K562 (cell line): Measurements from ENCODE around the gene G6PD. TPM values are rescaled to one million over a fixed set of nuclear protein-coding genes. Genes with fewer than 3 reads are reported as not detected.

Experiments used
- AFF1 ChIP-seq, 2 experiments: fragments of 450-650 bp; IDR thresholded peaks; 2 replicates each; pipeline ENCODE4 v1.6.1; 2018; ENCODE audit warnings: mild to moderate bottlenecking in 2 of 2, low read depth in 1 of 2; ENCODE audit not compliant: partially characterized antibody in 2 of 2
- CTCF ChIP-seq, 3 experiments: IDR thresholded peaks in 2 of 3; conservative IDR thresholded peaks in 1 of 3; 2 replicates each; pipeline ENCODE4 v1.5.1; 2011 to 2012; ENCODE audit warnings: low read length in 3 of 3, mild to moderate bottlenecking in 3 of 3, control low read depth in 2 of 3, improper control_type of control experiment in 1 of 3, inconsistent platforms in 1 of 3, low read depth in 1 of 3, mixed read lengths in 1 of 3, moderate library complexity in 1 of 3; ENCODE audit not compliant: insufficient read depth in 2 of 3
- CXXC5 ChIP-seq: fragments of 250-450 bp; sonication (Bioruptor Pico); IDR thresholded peaks from 2 replicates; pipeline ENCODE4 v1.8.0; 2022; ENCODE audit warnings: inconsistent platforms, mild to moderate bottlenecking, moderate library complexity
- EGR1 ChIP-seq: fragments of 450-650 bp; conservative IDR thresholded peaks from 2 replicates; pipeline ENCODE4 v1.6.1; 2017; ENCODE audit warnings: mild to moderate bottlenecking
- ETV5 ChIP-seq: sonication (generic); formaldehyde crosslinking; IDR thresholded peaks from 2 replicates; pipeline ENCODE4 v1.4.0; 2020; ENCODE audit warnings: low read depth, mild to moderate bottlenecking, missing genetic modification reagents
- GMEB1 ChIP-seq: fragments of 250-450 bp; sonication (Bioruptor Pico); IDR thresholded peaks from 2 replicates; pipeline ENCODE4 v1.4.0; 2020; ENCODE audit warnings: mild to moderate bottlenecking
- GTF2F1 ChIP-seq: IDR thresholded peaks from 2 replicates; pipeline ENCODE4 v1.6.1; 2011; ENCODE audit warnings: low read depth, low read length, improper control_type of control experiment
- NFRKB ChIP-seq: fragments of 450-650 bp; IDR thresholded peaks from 2 replicates; pipeline ENCODE4 v1.6.1; 2016; ENCODE audit warnings: low read depth
- SP1 ChIP-seq: sonication (generic); formaldehyde crosslinking; IDR thresholded peaks from 2 replicates; pipeline ENCODE4 v1.8.1; 2022; ENCODE audit warnings: mild to moderate bottlenecking, missing genetic modification reagents
- STAT6 ChIP-seq: sonication (generic); formaldehyde crosslinking; IDR thresholded peaks from 2 replicates; pipeline ENCODE4 v1.8.1; 2023; ENCODE audit warnings: mild to moderate bottlenecking, missing genetic modification reagents
- TCF3 ChIP-seq: sonication (generic); formaldehyde crosslinking; IDR thresholded peaks from 2 replicates; pipeline ENCODE4 v1.4.0; 2020; ENCODE audit warnings: mild to moderate bottlenecking, missing genetic modification reagents
- TEAD1 ChIP-seq, 2 experiments: fragments of 450-650 bp in 1 of 2; sonication (generic) in 1 of 2; formaldehyde crosslinking; IDR thresholded peaks; 2 replicates each; pipeline versions ENCODE4 v1.4.0 to v1.8.0; 2020 to 2022; ENCODE audit warnings: mild to moderate bottlenecking in 2 of 2, missing genetic modification reagents in 1 of 2
- ZKSCAN1 ChIP-seq: fragments of 150-350 bp; IDR thresholded peaks from 2 replicates; pipeline ENCODE4 v1.6.1; 2016; ENCODE audit warnings: low read depth, low read length
- ZNF639 ChIP-seq, 2 experiments: fragments of 200-800 bp in 1 of 2; sonication (Bioruptor generic) in 1 of 2; sonication (generic) in 1 of 2; formaldehyde crosslinking in 1 of 2; IDR thresholded peaks in 1 of 2; conservative IDR thresholded peaks in 1 of 2; 2 replicates each; pipeline versions ENCODE4 v1.5.0 to v1.6.1; 2016 to 2020; ENCODE audit warnings: missing compliant biosample characterization in 1 of 2, missing genetic modification characterization in 1 of 2, missing genetic modification reagents in 1 of 2
- polyA plus RNA-seq, 8 experiments: library from polyadenylated mRNA; depleted of rRNA in 4 of 8; stranded (reverse) in 5 of 8; unstranded in 3 of 8; fragments of >200 nt; fragmentation: Nextera tagmentation in 2 of 8; fragmentation: Illumina TruSeq in 1 of 8; extraction: Ambion mirVana in 2 of 8; extraction: Trizol in 1 of 8; gene quantifications; 2 replicates each; pipeline versions ENCODE4 v1.2.1 to v1.2.3, GENCODE V29; 2011 to 2014; ENCODE audit warnings: inconsistent platforms in 1 of 8, missing spikeins in 1 of 8
- total RNA-seq, 7 experiments: library from RNA; depleted of rRNA in 6 of 7; stranded (reverse); fragments of >200 nt in 6 of 7; fragmentation: Illumina TruSeq in 2 of 7; extraction: Trizol in 2 of 7; gene quantifications; 2 replicates each; pipeline versions ENCODE4 v1.2.1 to v1.2.3, GENCODE V29; 2011 to 2021; ENCODE audit warnings: low replicate concordance in 1 of 7

The G6PD gene
- total and polyA plus RNA-seq, 9 of the 15 experiments (the other 6 are each of a cell fraction or from before 2014, with no cell fraction given) = 2.9 to 222 (median 66.4) TPM

- TF ChIP-seq GTF2F1 (no peak), ZKSCAN1 (no peak), TCF3 (no peak), CTCF (IDR thresholded peaks at IDR 0.05 in 2 of 3, conservative IDR thresholded peaks at IDR 0.05 in 1 of 3; ENCODE audit: insufficient read depth in 2 of 3, low read depth in 1 of 3, low read length in 3 of 3) (no peak), NFRKB (no peak), ETV5 (CRISPR knock-in tag) (peak; percentile 73; the same call in 1 of the 2 replicates), TEAD1 (CRISPR knock-in tag; IDR thresholded peaks at IDR 0.05) (0 out of 4 replicates have a peak, but pooled peaks of 1 of the 2 experiments have one; percentile 49), GMEB1 (0 out of 2 replicates have a peak, but pooled peaks have one; percentile 33), STAT6 (no peak), EGR1 (peak; percentile 85), SP1 (CRISPR knock-in tag) (peak; percentile 90), AFF1 (IDR thresholded peaks at IDR 0.05; ENCODE audit: low read depth in 1 of 2, partially characterized antibody in 2 of 2) (peak in 1 of 2 experiments; percentile 33), ZNF639 (CRISPR knock-in tag; conservative IDR thresholded peaks at IDR 0.05 in 1 of 2, IDR thresholded peaks at IDR 0.05 in 1 of 2) (peak in 1 of 2 experiments; percentile 89; a peak in 2 of 4 replicates), CXXC5 (peak; percentile 92)
These were observed 790 bp upstream of the G6PD start, which contains the start of gene IKBKG (continued) for GRCh38 chrX:154547245-154548027.
